Measurements from ENCODE around the gene ROPN1.

Gene ROPN1

GRCh38 chr3:123941542-123941941 is 50.4 kb downstream of the ROPN1 start:
- no peak for DNase-seq

GRCh38 chr3:123941121-123941520 is 50.8 kb downstream of the ROPN1 start:
- no peak for DNase-seq

- no peak for DNase-seq
Observed at GRCh38 chr3:123939706-123940105, 52.2 kb downstream of the ROPN1 start.

- DNase-seq = no peak
Observed at GRCh38 chr3:123936400-123936799, 55.5 kb downstream of the ROPN1 start.

GRCh38 chr3:123935830-123936229 is 56.1 kb downstream of the ROPN1 start:
- DNase-seq = no peak

- DNase-seq = no peak
Observed at GRCh38 chr3:123934250-123934649, 57.7 kb downstream of the ROPN1 start.

GRCh38 chr3:123930445-123930844 is 61.5 kb downstream of the ROPN1 start:
- no peak for DNase-seq

GRCh38 chr3:123929325-123929724 is 62.6 kb downstream of the ROPN1 start:
- DNase-seq = no peak

GRCh38 chr3:123926396-123926795 is 65.5 kb downstream of the ROPN1 start:
- no peak for DNase-seq

GRCh38 chr3:123920868-123921267 is 71.1 kb downstream of the ROPN1 start:
- no peak for DNase-seq

- no peak for DNase-seq
Observed at GRCh38 chr3:123920383-123920782, 71.5 kb downstream of the ROPN1 start.

GRCh38 chr3:123919353-123919752 is 72.6 kb downstream of the ROPN1 start:
- no peak for DNase-seq
